GM18507 (cell line): ENCODE results near the gene ADAMTS19.
"Not testable (repeated sequence)": the region's sequence is repeated elsewhere in the genome, so short reads cannot be mapped to it uniquely, and the experiment has no call there.

Experiments used
- DNase-seq: peaks from one replicate; pipeline ENCODE4 v3.0.0; 2011; ENCODE audit warnings: low read depth; ENCODE audit not compliant: insufficient read length; ENCODE audit errors: extremely low spot score
- FAIRE-seq: peaks from 2 replicates; lab custom pipeline; 2011; peaks lifted over from hg19 to GRCh38; lab: Jason Lieb, UNC

ADAMTS19 gene

DNA sequence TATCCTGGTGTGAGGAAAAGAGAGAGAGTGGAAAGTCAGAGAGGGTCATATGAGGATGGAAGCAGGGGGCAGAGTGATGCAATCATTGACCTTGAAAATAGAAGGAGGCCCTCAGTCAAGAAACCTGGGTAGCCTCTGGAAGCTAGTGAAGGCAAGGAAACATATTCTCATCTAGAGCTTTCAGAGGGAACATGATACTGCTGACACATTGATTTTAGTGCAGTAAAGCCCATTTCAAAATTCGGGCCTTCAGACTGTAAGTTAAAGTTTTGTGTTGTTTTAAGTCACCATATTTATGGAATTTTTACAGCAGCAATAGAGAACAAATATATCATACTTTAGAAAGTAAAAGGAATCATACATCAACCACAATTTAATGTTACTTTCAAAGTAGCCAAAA lies 87.0 kb downstream of the ADAMTS19 start:
- FAIRE-seq, result no peak
- no peak for DNase-seq

GRCh38 chr5:129554134-129554904 lies 94.2 kb downstream of the ADAMTS19 start:
- FAIRE-seq (no peak), DNase-seq (no peak)

DNA sequence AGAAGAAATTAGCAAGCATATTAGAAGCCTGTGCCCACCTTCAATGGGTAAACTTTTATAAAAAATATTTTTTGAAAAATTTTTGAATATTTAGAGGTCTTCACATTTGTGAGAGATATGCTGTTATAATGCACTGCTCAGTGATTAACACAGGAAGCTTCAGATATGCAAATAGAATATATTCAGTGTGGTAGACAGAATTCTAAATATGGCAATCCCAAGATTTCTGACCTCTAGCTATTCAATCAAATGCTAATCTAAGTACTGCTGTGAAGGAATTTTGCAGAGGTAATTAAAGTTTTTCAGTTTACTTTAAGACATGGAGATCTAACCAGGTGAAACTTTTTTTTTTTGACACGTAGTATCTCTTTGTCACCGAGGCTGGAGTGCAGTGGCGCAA lies 103.5 kb downstream of the ADAMTS19 start:
- FAIRE-seq (no peak), DNase-seq (no peak)

DNA sequence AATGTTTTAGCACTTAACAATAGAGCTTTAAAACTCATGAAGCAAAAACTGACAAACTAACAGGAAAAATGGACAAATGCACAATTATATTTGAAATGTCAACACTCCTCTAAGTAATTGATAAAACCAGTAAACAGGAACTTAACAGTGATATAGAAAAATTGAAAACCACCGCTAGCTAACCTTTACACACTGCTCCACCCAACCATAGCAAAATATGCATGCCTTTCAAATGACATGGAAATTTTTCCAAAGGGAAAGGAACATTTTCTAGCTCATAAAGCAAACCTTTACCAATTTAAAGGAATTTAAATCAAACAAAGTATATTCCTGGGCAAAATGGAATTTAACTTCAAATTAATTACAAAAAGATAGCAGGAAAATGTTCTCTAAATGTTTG lies 109.2 kb downstream of the ADAMTS19 start:
- DNase-seq (no peak), FAIRE-seq (no peak)

DNA sequence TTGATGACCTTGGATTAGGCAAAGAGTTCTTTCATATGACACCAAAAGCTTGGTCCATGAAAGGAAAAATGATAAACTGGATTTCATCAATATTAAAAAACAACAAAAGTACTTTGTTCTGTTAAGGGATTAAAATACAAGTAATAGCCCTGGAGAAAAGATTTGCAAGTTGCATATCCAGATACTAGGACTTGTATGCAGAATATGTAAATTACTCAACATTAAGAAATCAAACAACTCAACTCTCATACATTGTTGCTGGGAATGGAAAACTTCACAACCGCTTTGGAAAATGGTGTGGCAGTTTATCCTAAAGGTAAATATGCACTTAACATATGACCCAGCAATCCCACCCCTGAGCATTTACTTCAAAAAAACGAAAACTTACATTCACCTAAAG lies 112.0 kb downstream of the ADAMTS19 start:
- DNase-seq, result no peak
- FAIRE-seq, result no peak

DNA sequence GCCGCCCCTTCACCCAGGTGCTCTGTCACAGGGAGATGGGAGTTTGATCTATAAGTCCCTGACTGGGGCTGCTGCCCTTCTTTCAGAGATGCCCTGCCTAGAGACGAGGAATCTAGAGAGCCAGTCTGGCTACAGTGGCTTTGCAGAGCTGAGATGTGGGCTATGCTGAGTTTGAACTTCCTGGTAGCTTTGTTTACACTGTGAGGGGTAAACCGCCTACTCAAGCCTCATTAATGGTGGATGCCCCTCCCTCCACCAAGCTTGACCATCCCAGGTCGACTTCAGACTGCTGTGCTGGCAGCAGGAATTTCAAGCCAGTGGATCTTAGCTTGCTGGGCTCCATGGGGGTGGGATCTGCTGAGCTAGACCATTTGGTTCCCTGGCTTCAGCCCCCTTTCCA lies 124.4 kb downstream of the ADAMTS19 start:
- FAIRE-seq, DNase-seq: not testable (repeated sequence)

- DNase-seq (no peak), FAIRE-seq (no peak)
Measured at GRCh38 chr5:129591508-129592160, 131.5 kb downstream of the ADAMTS19 start.

GRCh38 chr5:129593525-129593924 lies 133.4 kb downstream of the ADAMTS19 start:
- no peak for DNase-seq
- FAIRE-seq, result no peak

GRCh38 chr5:129601576-129601975 lies 141.5 kb downstream of the ADAMTS19 start:
- DNase-seq, result no peak
- FAIRE-seq, result no peak

GRCh38 chr5:129608350-129608749 lies 148.3 kb downstream of the ADAMTS19 start:
- no peak for DNase-seq
- no peak for FAIRE-seq

GRCh38 chr5:129609710-129610109 lies 149.6 kb downstream of the ADAMTS19 start:
- FAIRE-seq (peak; percentile 31), DNase-seq (no peak)

GRCh38 chr5:129616517-129616916 lies 156.4 kb downstream of the ADAMTS19 start:
- FAIRE-seq, result no peak
- no peak for DNase-seq

DNA sequence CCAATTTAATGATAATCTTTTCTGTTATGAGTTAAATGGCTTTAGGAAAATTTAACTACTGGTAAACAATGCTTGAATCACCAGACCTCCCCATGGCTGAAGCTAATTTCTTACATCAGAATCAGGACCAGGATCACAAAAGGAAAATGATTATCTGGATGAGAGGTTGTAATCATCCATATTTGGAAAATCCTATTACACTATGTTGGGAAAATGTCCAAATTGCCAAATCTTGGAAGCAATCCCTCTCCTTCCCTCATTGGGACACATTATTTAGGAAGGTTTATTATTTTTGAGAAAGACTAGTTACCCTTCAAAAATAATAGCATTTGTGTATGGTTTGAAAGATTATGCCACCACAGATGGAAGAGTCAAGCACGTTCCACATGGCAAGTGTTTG lies 157.1 kb downstream of the ADAMTS19 start:
- FAIRE-seq (no peak), DNase-seq (no peak)

DNA sequence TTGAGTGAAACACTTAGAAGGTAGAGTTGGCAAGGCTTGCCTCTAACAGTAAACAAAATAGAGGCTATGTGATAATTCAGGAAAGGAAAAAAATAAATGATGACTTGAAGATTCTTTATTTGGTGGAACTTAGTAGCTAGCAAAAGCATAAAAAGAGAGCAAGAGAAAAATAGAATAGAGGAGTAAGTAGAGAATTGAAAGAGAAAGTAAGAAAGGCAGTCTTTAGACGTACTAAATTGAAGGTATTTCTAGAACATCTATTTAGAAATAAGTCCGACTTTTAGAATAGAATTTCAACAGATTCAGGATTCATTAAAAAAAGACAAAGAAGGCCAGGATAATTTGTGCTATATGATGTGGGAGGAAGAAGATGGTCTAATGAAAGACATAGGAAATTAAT lies 159.7 kb downstream of the ADAMTS19 start:
- DNase-seq (no peak), FAIRE-seq (no peak)

- FAIRE-seq (no peak), DNase-seq (no peak)
Measured at GRCh38 chr5:129622531-129622930, 162.4 kb downstream of the ADAMTS19 start.

GRCh38 chr5:129629575-129629974 lies 169.5 kb downstream of the ADAMTS19 start:
- DNase-seq (no peak), FAIRE-seq (no peak)

DNA sequence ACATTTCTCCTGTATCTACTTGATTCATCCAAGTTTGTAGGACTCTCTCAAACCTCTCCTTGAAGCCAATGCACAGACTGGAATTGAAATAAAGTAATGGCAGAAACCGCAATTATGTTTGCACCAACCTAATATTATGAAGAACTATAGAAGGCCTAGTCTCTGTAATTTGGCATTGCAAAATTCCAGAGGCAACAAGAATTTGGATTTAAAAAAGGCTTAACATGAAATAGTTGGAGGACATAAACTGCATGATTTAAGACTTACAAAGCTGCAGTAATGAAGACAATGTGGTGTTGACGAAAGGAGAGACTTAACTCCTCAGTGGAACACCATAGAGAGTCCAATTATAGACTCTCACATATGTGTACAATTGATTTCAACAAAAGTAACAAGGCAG lies 170.0 kb downstream of the ADAMTS19 start:
- no peak for FAIRE-seq
- no peak for DNase-seq

- FAIRE-seq (no peak), DNase-seq (no peak)
Measured at GRCh38 chr5:129631961-129632360, 171.9 kb downstream of the ADAMTS19 start.

DNA sequence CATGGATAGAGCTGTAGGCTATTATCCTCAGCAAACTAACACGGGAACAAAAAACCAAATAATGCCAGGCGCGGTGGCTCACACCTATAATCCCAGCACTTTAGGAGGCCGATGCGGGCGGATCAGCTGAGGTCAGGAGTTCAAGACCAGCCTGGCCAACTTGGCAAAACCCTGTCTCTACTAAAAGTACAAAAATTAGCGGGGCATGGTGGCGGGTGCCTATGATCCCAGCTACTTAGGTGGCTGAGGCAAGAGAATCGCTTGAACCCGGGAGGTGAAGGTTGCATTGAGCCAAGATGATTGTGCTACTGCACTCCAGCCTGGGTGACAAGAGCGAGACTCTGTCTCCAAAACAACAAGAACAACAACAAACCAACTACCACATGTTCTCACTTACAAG lies 177.4 kb downstream of the ADAMTS19 start:
- DNase-seq, result not testable (repeated sequence)

GRCh38 chr5:129639331-129639730 lies 179.2 kb downstream of the ADAMTS19 start:
- FAIRE-seq (no peak), DNase-seq (no peak)

More for the DNA sequence above, 177.4 kb downstream of the ADAMTS19 start:
- FAIRE-seq, result not testable (repeated sequence)
